DOHH2 (cell line): ENCODE data around the gene PNPLA5.

Source experiments
- EZH2phosphoT487 ChIP-seq: fragments of 200-600 bp; sonication (generic); IDR thresholded peaks from 2 replicates; pipeline ENCODE4 v1.6.1; 2017; ENCODE audit warnings: borderline replicate concordance, mild to moderate bottlenecking, antibody characterized with exemption, low read length, moderate library complexity, mixed read lengths
- TF ChIP-seq, protein P1 (sequence below): fragments of 200-600 bp; sonication (generic); IDR thresholded peaks from one replicate; pipeline ENCODE4 v1.5.1; 2014; ENCODE audit warnings: antibody characterized with exemption, mild to moderate bottlenecking, low read depth, low read length; ENCODE audit not compliant: poor library complexity, severe bottlenecking

DNA sequence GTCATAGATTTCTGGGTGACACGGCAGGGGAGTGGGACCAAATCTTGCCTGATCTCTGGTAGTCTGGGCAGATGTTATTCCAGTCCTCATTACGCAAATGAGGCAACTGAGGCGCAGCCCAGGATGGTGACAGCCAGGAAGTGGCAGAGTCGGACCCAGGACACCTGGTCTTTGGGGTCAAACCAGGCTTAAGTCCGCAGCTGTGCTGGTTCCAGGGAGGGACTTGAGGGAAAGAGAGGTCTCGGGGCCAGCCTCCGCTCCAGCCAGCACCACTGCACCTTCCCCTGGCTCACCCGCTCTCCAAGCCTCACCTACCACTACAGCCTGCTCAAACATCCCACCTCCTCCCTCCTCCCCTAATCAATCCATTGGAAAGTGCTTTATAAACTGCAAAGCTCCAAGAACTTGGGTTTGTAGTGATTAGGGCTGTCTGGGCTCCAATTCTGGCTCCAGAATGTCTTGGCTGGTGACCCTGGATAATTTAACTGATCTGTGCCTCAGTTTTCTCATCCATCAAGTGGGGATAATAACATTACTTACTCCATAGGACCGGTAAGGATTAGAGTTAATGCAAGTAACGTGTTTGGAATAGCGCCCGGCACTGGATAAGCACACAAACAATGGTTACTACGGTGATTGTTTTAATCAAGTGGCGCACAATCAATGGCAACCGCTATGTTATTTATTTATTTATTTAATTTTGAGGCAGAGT, 526 bp upstream of the PNPLA5 start:
- TF ChIP-seq, protein P1, sequence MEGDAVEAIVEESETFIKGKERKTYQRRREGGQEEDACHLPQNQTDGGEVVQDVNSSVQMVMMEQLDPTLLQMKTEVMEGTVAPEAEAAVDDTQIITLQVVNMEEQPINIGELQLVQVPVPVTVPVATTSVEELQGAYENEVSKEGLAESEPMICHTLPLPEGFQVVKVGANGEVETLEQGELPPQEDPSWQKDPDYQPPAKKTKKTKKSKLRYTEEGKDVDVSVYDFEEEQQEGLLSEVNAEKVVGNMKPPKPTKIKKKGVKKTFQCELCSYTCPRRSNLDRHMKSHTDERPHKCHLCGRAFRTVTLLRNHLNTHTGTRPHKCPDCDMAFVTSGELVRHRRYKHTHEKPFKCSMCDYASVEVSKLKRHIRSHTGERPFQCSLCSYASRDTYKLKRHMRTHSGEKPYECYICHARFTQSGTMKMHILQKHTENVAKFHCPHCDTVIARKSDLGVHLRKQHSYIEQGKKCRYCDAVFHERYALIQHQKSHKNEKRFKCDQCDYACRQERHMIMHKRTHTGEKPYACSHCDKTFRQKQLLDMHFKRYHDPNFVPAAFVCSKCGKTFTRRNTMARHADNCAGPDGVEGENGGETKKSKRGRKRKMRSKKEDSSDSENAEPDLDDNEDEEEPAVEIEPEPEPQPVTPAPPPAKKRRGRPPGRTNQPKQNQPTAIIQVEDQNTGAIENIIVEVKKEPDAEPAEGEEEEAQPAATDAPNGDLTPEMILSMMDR: no peak
- TF ChIP-seq EZH2phosphoT487: no peak
